Left renal cortex interstitium (tissue), 4 donors: ENCODE data around the gene SMAD4. TPM values are rescaled to one million over a fixed set of nuclear protein-coding genes. Genes with fewer than 3 reads are reported as not detected.
"Not testable (repeated sequence)": the region's sequence is repeated elsewhere in the genome, so short reads cannot be mapped to it uniquely, and the experiment has no call there.

ENCODE experiments used
- DNase-seq, 4 donors: peaks; one replicate each; pipeline ENCODE4 v3.0.0-alpha.2; 2013; ENCODE audit warnings: low read depth in 4 of 4, low spot score in 2 of 4, missing footprints in 1 of 4
- polyA plus RNA-seq, 4 donors: library from polyadenylated mRNA; unstranded; fragments of 120-200 nt; gene quantifications; one replicate each; pipeline ENCODE4 v1.2.1, GENCODE V29; 2013; ENCODE audit not compliant: insufficient read length in 4 of 4

The SMAD4 gene
- polyA plus RNA-seq, 4 donors = 149 to 171 (median 160) TPM

DNA sequence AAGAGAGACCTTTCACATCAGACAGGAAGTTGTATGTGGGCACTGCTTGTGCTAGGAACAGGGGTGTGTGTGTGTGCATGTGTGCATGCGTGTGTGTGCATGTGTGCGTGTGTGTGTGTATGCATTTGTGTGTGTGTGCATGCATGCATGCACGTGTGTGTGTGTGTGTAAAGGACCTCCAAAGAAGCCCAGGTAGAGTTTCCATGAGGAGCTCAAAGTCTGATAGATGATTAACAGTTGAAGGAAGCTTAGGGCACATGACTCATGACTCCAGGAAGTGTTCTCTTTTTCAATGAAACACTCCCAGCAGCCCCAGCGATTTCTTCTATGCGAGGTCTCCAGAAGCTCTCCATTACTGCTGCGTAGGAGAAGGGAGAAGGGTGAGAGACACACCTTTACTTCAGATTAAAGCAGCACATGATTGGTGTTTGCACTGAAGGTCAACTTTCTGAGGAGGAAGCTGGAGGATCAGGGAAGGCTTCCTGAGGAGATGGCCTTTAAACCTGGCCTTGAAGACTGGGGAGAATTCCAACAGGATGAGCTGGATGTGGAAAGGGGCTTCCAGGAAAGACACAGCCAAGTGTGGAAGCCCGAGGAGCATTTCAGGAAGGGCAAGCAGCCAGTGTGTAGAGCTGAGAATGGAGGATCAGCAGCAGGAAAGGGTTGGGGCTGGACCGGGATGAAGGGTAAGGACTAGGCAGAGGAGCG is 77.7 kb downstream of the SMAD4 start:
- DNase-seq = no peak

DNA sequence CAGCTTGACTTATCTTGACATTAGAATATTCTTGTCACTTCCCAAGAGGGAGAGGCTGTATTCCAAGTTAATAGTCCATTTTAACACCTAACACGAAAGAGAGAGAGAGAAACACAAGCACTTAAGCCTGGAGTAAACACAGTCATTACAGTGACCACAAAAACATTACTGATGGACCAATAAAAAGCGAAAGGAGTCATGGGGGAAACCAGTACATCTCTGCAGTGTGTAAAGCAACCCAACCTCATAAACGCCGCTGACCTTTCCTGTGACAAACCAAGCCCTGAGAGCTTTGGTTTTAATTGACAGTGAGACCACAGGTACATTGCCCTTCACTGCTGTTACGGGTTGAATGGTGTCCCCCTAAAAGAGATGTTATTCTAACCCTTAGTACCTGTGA is 78.3 kb downstream of the SMAD4 start:
- DNase-seq = no peak

DNA sequence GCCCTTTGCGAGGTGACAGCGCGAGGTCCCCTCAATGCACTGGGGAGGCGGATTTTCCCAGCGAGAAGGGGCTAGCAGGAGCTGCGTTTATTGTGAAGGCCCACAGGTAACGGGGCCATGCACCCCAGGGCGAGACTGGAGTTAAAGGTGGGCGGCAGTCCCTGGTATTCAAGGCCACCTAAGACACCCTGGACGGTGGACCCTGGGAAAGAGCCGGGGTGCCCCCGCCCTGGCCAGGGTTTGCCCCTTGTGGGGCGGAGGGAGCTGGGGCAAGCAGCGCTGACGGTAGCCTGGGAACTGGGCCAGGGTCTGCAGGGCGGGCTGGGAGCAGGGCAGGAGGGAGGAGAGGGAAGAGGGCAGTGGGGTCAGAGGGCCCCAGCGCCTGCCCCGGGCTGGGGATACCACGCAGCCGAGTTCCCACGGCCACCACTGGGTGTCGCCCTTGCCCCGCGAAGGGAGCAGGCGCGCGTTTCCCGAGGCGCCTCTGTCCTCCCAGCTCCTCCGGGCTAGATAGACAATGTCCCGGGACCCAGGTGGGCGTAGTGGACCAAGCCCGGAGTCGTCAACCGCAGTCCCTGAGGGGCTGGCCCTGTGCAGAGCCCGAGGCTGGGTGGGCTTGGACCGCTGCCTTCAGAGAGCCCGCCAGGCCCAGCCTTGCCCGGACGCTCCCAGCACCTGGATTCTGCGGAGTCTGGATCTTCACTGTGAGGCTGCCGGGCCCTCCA is 80.2 kb downstream of the SMAD4 start:
- DNase-seq = peak in 3 of 4 donors; percentile 9 to 20 (median 11)

DNA sequence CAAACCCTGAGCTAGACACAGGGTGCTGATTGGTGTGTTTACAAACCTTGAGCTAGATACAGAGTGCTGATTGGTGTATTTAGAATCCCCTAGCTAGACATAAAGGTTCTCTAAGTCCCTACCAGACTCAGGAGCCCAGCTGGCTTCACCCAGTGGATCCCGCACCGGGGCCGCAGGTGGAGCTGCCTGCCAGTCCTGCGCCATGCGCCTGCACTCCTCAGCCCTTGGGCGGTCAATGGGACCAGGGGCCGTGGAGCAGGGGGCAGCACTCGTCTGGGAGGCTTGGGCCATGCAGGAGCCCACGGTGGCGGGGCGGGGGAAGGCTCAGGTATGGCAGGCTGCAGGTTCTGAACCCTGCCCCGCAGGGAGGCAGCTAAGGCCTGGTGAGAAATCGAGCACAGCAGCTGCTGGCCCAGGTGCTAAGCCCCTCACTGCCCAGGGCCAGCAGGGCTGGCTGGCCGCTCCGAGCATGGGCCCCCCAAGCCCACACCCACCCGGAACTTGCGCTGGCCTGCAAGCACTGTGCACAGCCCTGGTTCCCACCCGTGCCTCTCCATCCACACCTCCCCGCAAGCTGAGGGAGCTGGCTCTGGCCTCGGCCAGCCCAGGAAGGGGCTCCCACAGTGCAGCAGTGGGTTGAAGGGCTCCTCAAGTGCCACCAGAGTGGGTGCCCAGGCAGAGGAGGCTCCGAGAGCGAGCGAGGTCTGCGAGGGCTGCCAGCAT is 81.8 kb downstream of the SMAD4 start:
- not testable (repeated sequence) for DNase-seq

DNA sequence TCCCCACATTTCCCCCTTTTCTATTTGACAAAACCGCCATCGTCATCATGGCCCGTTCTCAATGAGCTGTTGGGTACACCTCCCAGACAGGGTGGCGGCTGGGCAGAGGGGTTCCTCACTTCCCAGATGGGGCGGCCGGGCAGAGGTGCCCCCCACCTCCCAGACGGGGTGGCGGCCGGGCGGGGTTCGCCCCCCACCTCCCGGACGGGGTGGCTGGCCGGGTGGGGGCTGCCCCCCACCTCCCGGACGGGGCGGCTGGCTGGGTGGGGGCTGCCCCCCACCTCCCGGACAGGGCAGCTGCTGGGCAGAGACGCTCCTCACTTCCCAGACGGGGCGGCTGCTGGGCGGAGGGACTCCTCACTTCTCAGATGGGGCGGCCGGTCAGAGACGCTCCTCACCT is 87.0 kb downstream of the SMAD4 start:
- not testable (repeated sequence) for DNase-seq

DNA sequence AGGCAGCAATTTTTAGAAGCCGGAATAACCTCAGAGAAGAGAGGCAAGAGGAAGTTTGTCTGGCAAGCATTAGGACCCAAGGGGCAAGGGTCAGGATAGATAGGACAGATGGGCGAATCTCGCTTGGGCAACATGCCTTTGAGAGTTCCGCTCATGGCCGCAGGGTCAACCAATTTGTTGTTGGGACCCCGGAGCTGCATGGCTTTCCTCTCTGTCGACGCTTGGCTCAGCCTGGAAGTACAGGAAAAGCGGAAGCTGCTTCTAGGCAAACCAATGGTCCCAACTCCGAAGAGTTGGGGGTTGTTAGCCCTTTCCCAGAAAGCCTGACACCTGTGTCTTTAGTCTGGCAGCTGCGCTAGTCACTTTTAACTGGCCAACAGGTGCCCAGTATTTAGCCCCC is 89.5 kb downstream of the SMAD4 start:
- DNase-seq = not testable (repeated sequence)

DNA sequence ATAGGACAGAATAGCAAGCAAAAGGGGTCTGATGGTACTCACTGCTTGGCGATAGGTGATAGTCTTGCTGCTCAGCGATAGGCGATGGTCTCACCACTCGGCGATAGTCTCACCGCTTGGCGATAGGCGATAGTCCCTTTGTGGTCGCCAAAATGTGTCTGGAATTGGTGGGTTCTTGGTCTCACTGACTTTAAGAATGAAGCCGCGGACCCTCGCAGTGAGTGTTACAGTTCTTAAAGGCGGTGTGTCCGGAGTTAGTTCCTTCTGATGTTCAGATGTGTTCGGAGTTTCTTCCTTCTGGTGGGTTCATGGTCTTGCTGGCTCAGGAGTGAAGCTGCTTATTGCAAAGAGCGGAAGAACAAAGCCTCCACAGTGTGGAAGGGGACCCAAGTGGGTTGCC is 90.0 kb downstream of the SMAD4 start:
- not testable (repeated sequence) for DNase-seq

DNA sequence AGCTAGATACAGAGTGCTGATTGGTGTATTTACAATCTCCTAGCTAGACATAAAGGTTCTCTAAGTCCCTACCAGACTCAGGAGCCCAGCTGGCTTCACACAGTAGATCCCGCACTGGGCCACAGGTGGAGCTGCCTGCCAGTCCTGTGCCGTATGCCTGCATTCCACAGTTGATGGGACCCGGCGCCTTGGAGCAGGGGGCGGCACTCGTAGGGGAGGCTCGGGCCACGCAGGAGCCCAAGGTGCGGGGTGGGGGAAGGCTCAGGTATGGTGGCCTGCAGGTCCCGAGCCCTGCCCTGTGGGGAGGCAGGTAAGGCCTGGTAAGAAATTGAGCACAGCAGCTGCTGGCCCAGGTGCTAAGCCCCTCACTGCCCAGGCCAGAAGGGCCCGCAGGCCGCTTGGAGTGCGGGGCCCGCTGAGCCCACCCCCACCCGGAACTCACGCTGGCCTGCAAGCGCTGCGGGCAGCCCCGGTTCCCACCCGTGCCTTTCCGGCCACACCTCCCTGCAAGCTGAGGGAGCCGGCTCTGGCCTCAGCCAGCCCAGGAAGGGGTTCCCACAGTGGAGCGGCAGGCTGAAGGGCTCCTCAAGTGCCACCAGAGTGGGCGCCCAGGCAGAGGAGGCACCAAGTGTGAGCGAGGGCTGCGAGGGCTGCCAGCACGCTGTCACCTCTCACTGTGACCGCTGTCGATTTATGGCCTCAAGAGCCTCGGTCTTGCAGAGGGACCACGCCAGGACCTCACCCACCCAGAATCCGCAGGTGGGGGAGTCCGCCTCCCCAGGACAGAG is 91.0 kb downstream of the SMAD4 start:
- no peak for DNase-seq

DNA sequence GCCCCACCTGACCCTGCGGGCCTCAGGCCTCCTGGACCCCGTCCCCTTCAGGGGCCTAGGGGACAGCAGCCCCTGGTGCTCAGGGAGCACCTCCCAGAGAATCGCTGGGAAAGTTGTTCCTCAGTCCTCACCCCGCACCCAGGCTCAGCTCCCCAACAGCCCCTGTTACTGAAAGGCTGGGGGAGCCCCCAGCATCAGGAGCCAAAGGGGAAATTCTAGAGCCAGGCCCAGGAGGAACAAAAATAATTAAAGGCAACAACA is 91.5 kb downstream of the SMAD4 start:
- DNase-seq = no peak

DNA sequence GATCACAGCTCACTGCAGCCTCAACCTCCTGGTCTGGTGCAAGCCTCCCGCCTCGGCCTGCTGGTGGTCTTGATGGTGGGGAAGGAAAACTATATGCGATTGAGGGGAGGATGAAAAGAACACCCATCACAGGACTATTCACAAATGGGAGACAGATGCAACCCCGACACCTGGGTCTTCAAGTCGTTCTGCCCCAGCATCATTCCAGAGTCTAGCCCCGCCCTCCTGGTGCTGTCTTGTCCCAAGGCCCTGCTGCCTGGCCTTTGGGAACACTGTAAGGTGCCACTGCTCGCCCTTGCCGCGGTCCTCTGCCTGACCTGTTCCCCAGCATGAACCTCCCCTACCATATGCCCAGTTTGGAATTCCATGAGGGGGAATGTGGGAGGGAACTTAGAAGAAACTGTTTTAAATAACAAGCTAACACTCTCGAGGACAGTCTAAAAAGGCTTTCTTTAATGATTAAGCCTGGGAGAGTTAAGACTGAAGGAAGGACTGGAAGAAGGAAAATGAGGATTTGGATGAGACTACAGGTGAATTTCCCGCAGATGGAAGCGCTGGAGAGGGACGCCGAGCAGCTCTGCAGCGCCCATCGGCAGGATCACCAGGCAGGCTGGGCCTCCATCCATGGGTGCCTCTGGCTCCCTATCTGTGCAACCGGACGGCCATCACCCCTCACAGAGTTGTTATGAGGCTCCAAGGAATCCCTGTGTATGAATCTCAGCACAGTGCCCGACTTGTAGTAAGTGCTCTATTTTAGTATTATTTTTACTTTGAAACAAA is 92.4 kb downstream of the SMAD4 start:
- DNase-seq = no peak

DNA sequence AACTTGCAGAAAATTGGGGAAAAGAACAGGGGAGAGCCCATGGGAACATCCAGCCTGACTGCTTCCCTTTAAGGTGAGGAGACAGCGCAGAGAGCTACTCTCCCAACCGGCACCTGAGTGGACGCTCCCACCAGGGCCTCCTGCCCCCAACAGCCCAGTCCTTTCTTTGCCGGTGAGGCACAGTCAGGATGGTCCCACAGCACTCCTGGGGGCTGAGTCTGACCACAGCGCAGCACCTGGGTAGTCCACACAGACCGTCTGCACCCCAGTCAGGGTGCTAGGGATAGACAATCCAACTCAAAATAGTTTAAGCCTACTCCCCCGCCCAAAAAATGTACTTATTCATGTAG is 93.0 kb downstream of the SMAD4 start:
- DNase-seq = no peak

DNA sequence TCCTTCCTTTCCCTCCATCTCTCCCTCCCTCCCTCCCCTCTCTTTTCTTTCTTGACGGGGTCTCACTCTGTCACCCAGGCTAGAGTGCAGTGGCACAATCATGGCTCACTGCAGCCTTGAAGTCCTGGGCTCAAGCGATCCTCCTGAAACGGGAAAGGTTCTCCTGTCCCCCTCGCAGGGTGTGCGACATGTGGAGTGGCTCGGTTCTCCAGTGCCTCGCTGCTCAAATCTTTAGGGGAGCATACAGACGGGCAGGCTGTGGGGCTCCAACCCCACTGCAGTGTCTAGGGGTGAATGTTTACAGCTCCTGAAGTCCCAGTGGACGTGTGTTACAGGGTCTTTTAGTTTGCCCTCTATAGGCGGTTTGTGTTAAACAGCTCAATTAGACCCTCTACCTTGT is 93.5 kb downstream of the SMAD4 start:
- no peak for DNase-seq

DNA sequence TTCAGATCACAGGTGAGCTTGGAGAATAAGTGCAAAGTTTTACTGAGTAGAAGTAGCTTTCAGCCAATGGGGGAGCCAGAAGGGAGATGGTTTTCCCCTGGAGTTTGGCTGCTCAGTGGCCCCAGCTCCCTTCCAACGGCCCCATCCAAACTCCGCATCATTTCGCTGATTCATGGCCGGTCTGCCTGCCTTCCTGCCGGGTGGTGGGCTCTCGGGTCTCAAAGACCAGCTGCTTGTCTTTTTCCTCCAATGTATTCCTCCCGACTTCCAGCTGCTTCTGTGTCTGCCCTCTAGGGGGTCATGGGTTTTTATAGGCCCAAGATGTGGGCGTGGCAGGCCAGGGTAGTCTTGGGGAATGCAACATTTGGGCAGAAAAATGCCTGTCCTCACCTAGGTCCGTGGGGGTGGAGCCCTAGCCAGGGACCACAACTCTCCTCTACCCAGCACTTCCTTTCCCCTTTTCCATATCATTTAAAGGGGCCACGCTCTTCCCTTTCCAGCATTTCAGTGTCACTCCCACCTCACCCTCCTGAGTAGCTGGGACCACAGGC is 94.0 kb downstream of the SMAD4 start:
- no peak for DNase-seq

DNA sequence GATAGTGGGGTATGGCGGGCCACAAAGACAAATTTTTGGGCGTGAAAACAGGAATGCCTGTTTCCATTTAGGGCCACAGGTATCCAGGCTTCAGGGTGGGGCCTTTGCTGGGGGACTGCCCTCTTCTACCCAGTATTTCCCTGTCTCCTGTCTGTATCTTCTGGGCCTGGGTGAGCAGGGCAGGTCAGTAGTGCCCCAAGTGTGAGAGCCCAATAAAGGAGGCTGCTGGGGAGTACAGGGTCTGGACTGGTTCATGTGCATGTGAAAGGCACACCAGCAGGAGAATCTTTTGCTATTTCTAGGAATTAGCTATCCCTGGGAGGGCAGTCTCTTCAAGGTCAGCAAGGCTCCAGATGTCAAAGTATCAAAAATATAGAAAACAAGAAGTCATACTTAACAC is 96.0 kb downstream of the SMAD4 start:
- no peak for DNase-seq

DNA sequence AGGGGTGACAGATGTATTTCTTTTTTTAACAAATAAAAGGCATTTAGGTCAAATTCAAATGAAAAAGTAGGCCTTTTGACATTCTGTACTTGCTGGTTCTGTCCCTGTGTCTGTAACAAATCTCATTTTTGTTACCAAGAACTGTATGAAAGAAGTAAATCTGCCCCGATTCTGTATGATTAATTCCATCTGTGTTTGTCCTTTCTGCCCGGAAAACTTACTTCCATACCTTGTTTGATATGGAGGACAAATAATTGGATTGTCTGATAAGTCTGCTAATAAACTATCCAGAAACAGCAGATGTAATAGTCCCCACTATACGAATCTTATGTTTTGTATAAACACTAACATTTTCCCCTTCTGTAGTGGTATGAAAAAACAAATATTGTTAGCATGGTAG is 97.7 kb downstream of the SMAD4 start:
- no peak for DNase-seq

DNA sequence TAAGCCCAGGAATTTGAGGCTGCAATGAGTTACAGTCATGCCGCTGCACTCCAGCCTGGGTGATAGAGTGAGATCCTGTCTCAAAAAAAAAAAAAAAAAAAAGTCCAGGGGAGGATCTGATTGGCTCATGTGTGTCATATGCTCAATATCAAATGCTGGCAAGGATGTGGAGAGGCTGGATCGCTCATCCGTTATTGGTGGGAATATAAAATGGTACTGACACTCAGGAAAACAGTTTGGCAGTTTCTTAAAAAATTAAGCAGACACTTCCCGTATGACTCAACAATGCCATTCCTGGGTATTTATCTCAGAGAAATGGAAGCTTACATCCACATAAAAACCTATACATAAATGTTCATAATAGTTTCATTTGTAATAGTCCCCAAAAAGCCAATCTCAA is 98.5 kb downstream of the SMAD4 start:
- no peak for DNase-seq

DNA sequence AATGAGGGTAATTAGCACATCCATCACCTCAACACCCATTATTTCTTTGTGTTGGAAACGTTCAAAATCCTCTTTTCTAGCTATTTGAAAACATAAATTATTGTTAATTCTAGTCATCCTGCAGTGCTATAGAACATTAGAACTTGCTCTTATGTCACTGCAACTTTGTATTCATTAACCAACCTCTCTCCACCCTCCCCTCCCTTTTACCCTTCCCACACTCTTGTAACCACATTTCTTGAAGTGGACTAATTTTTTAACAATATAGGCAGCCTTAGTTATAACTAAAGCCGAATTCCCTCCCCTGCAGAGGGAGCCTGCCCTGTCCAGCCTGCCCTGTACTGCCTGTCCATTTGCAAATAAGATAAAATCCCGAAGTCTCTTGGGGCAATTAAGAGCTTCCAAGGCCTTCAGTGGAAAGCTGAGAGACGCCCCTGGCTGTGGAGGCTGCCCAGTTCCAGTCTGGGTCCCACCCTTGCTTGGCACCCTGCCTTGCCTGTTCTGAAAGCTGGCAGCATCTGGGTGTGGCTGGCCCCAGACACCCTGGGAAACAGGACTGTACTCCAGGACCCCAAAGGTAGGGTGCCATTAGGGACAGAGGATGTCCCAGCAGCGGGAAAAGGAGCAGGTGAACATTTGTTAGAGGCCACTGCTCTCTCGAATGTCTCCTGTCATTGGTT is 102.4 kb downstream of the SMAD4 start:
- no peak for DNase-seq

DNA sequence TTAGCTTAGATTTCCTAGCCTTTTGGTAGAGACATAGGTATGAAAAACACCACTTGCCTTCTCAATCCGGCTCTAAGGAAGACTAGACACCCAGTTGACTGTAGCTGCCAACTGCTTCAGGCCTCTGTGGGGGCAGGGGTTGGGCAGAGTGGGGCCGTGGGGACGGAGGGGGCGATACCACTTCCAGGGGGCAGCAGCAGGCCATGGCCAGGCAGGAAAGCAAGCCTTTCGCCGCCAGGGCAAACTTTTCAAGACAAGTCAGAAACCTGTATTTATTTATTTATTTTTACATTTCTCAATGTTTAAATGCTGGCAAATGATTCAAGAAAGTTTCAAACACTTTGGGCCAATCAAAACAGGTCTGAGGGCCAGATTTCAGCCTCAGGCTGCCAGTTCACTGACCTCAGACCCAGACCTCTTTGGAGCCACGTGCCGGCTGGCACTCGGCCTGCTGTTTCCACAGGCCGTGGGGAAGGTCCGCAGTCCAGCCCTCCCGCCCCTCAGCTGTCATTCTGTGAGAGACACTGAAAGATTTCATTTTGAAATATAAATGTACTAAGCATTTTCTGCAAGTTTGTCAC is 103.7 kb downstream of the SMAD4 start:
- no peak for DNase-seq
